Fibroblast of skin of right quadriceps (primary cell): ENCODE measurements around the gene ALDOA.

Experiments
- DNase-seq: peaks from one replicate; pipeline ENCODE4 v3.0.0-alpha.2; 2013

Gene ALDOA

GRCh38 chr16:30046178-30046577, 19.4 kb upstream of the ALDOA start:
- no peak for DNase-seq

GRCh38 chr16:30046588-30046987, 19.0 kb upstream of the ALDOA start:
- DNase-seq: no peak

- DNase-seq: no peak
Measured at GRCh38 chr16:30049871-30050270, 15.7 kb upstream of the ALDOA start.

GRCh38 chr16:30051518-30051917, 14.0 kb upstream of the ALDOA start:
- peak; percentile 75 for DNase-seq

- DNase-seq: peak; percentile 91
Measured at GRCh38 chr16:30052671-30053372, 12.7 kb upstream of the ALDOA start.

GRCh38 chr16:30053376-30054015, 12.1 kb upstream of the ALDOA start:
- DNase-seq: peak; percentile 68

GRCh38 chr16:30054451-30054850, 11.1 kb upstream of the ALDOA start:
- DNase-seq: no peak

- no peak for DNase-seq
Measured at GRCh38 chr16:30054959-30055553, 10.5 kb upstream of the ALDOA start.

GRCh38 chr16:30060346-30060745, 5.2 kb upstream of the ALDOA start:
- no peak for DNase-seq

- no peak for DNase-seq
Measured at GRCh38 chr16:30060836-30061554, 4.6 kb upstream of the ALDOA start.

GRCh38 chr16:30063278-30063892, 2.2 kb upstream of the ALDOA start:
- no peak for DNase-seq

- DNase-seq: peak; percentile 56
Measured at GRCh38 chr16:30063893-30064728, 1.4 kb upstream of the ALDOA start.

GRCh38 chr16:30064729-30065101, 845 bp upstream of the ALDOA start:
- DNase-seq: no peak

GRCh38 chr16:30065943-30066760, 592 bp downstream of the ALDOA start:
- peak; percentile 62 for DNase-seq

GRCh38 chr16:30066761-30067583, 1.4 kb downstream of the ALDOA start:
- no peak for DNase-seq

- no peak for DNase-seq
Measured at GRCh38 chr16:30067584-30067916, 2.0 kb downstream of the ALDOA start.

GRCh38 chr16:30068333-30068732, 2.8 kb downstream of the ALDOA start:
- DNase-seq: no peak

- no peak for DNase-seq
Measured at GRCh38 chr16:30068750-30069610, 3.4 kb downstream of the ALDOA start.

- DNase-seq: no peak
Measured at GRCh38 chr16:30069611-30070462, 4.3 kb downstream of the ALDOA start.
